Suppressor macrophage treated with lipopolysaccharide for 1 hour (primary cell): ENCODE results near the gene TSC22D3.

Source experiments
- DNase-seq, 3 donors: peaks; one replicate each; pipeline ENCODE4 v3.0.0-alpha.2; 2020 to 2022

The TSC22D3 gene

GRCh38 chrX:107758231-107758766 is 17.3 kb downstream of the TSC22D3 start:
- no peak for DNase-seq

GRCh38 chrX:107755721-107756120 is 19.9 kb downstream of the TSC22D3 start:
- no peak for DNase-seq

GRCh38 chrX:107753187-107753586 is 22.4 kb downstream of the TSC22D3 start:
- peak; percentile 37 to 62 (median 54) for DNase-seq

GRCh38 chrX:107752714-107753113 is 22.9 kb downstream of the TSC22D3 start:
- DNase-seq, result no peak

- DNase-seq, result no peak
Observed at GRCh38 chrX:107752043-107752442, 23.5 kb downstream of the TSC22D3 start.

GRCh38 chrX:107750861-107751445 is 24.6 kb downstream of the TSC22D3 start:
- no peak for DNase-seq

GRCh38 chrX:107750263-107750662 is 25.3 kb downstream of the TSC22D3 start:
- DNase-seq, result no peak

- DNase-seq, result no peak
Observed at GRCh38 chrX:107748506-107748905, 27.1 kb downstream of the TSC22D3 start.

GRCh38 chrX:107747596-107748161 is 27.9 kb downstream of the TSC22D3 start:
- DNase-seq, result no peak

GRCh38 chrX:107744868-107745267 is 30.7 kb downstream of the TSC22D3 start:
- no peak for DNase-seq

GRCh38 chrX:107743995-107744394 is 31.6 kb downstream of the TSC22D3 start:
- no peak for DNase-seq

- DNase-seq, result no peak
Observed at GRCh38 chrX:107742700-107743191, 32.8 kb downstream of the TSC22D3 start.

GRCh38 chrX:107741404-107741790 is 34.2 kb downstream of the TSC22D3 start:
- DNase-seq, result no peak

- DNase-seq, result no peak
Observed at GRCh38 chrX:107739541-107739940, 36.0 kb downstream of the TSC22D3 start.

- DNase-seq, result no peak
Observed at GRCh38 chrX:107738768-107739167, 36.8 kb downstream of the TSC22D3 start.

GRCh38 chrX:107738272-107738671 is 37.3 kb downstream of the TSC22D3 start:
- DNase-seq, result no peak

- DNase-seq, result no peak
Observed at GRCh38 chrX:107736781-107737531, 38.6 kb downstream of the TSC22D3 start.

GRCh38 chrX:107734646-107735045 is 40.9 kb downstream of the TSC22D3 start:
- DNase-seq, result no peak

- DNase-seq, result no peak
Observed at GRCh38 chrX:107733686-107734085, 41.9 kb downstream of the TSC22D3 start.

GRCh38 chrX:107731831-107732502 is 43.6 kb downstream of the TSC22D3 start:
- peak; percentile 90 to 93 (median 91) for DNase-seq

GRCh38 chrX:107730991-107731766 is 44.4 kb downstream of the TSC22D3 start:
- DNase-seq, result no peak

- no peak for DNase-seq
Observed at GRCh38 chrX:107730298-107730655, 45.3 kb downstream of the TSC22D3 start.
